GM12875 (cell line): Measurements from ENCODE around the gene PPP1R14D.

Experiments
- H3K4me3 ChIP-seq: one replicate; pipeline ENCODE4 v1.5.1; 2011; ENCODE audit warnings: low read depth, low read length, control low read depth
- CTCF ChIP-seq: IDR thresholded peaks from 2 replicates; pipeline ENCODE4 v1.5.1; 2011; ENCODE audit warnings: low read depth, mild to moderate bottlenecking, control low read depth, inconsistent platforms, low read length, moderate library complexity, borderline replicate concordance; ENCODE audit not compliant: insufficient read depth

The PPP1R14D gene

GRCh38 chr15:40790718-40791117 is 37.8 kb downstream of the PPP1R14D start:
- no peak for TF ChIP-seq CTCF
- H3K4me3 ChIP-seq = no peak overlapping the region

GRCh38 chr15:40789999-40790398 is 38.5 kb downstream of the PPP1R14D start:
- no peak overlapping the region for H3K4me3 ChIP-seq
- TF ChIP-seq CTCF = no peak

- no peak overlapping the region for H3K4me3 ChIP-seq
- no peak for TF ChIP-seq CTCF
Measured at GRCh38 chr15:40789119-40789518, 39.4 kb downstream of the PPP1R14D start.

- TF ChIP-seq CTCF = no peak
- H3K4me3 ChIP-seq = no peak overlapping the region
Measured at GRCh38 chr15:40787991-40788390, 40.5 kb downstream of the PPP1R14D start.

GRCh38 chr15:40787344-40787841 is 41.1 kb downstream of the PPP1R14D start:
- H3K4me3 ChIP-seq = no peak overlapping the region
- TF ChIP-seq CTCF = no peak

GRCh38 chr15:40785814-40786213 is 42.7 kb downstream of the PPP1R14D start:
- H3K4me3 ChIP-seq = no peak overlapping the region
- no peak for TF ChIP-seq CTCF

- no peak overlapping the region for H3K4me3 ChIP-seq
- no peak for TF ChIP-seq CTCF
Measured at GRCh38 chr15:40785164-40785563, 43.3 kb downstream of the PPP1R14D start.
